GM12892 (cell line): ENCODE results near the gene TMEM80.
"Not testable (repeated sequence)": the region's sequence is repeated elsewhere in the genome, so short reads cannot be mapped to it uniquely, and the experiment has no call there.

ENCODE experiments used
- DNase-seq: peaks from one replicate; pipeline ENCODE4 v3.0.0; 2011; ENCODE audit not compliant: insufficient read length
- FAIRE-seq: peaks from 2 replicates; lab custom pipeline; 2011; peaks lifted over from hg19 to GRCh38; lab: Jason Lieb, UNC
- POLR2A ChIP-seq: IDR thresholded peaks from 2 replicates; pipeline ENCODE4 v1.6.1; 2011; ENCODE audit warnings: low read depth, low read length, control low read depth
- POLR2AphosphoS5 ChIP-seq: IDR thresholded peaks from 2 replicates; pipeline ENCODE4 v1.6.1; 2011; ENCODE audit warnings: low read depth, low read length, control low read depth
- TAF1 ChIP-seq: IDR thresholded peaks from 2 replicates; pipeline ENCODE4 v1.6.1; 2011; ENCODE audit warnings: low read depth, mild to moderate bottlenecking, control low read depth, low read length, borderline replicate concordance

Gene TMEM80

DNA sequence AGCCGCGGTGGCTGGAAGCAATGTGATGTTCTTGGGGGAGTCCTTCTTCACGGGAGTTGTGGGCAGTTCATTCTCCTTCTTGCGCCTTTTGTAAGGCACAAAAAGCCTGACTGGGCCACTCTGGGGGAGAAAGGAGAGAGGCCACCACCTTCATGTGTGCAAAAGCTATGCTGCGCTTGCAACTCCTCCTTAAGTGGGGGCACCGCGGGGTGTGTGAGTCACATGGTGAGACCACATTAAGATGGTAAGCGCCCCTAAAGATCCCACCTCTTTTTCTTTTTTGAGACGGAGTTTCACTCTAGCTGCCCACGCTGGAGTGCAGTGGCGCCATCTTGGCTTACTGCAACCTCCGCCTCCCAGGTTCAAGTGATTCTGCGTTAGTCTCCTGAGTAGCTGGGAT, 14.6 kb upstream of the TMEM80 start:
- DNase-seq = no peak
- FAIRE-seq = no peak

DNA sequence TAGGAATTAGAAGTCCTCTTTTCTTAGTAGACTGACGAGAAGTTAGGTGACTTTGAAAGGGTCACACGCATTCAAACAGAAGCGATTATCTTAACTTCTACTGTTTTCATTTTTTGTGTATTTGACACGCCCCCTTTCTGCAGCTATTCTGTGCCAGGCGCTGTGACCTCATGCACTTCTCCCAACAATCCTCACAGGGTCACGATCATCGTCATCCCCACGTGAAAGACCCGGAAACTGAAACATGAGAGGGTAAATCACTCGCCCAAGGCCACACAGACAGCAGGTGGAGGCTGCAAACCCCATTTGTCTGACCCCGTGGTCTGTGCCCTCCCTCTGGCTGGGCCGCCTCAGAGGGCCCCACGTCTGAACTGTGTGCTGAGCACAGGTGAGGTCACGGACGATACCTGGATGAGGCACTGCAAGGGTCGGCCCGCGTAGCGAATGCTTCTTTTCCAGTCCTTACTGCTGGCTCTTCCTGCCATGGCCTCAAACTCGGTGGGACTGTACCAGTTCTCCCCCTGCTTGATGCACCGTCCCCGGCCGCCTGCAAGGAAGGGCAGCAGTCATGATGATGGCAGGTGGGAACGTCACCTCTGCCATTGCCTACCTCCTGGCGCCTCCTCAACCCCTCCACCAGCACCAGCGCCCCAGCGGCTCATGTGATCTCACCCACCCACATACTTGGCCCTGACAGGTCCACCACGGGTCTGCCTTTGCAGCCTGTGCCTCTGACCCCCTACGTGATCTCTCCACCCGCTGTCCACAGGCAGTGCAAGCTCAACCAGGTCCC, 9.0 kb upstream of the TMEM80 start:
- TF ChIP-seq POLR2AphosphoS5 = no peak
- no peak for TF ChIP-seq POLR2A
- no peak for TF ChIP-seq TAF1
- DNase-seq (no peak), FAIRE-seq (no peak)

More for the DNA sequence above, 14.6 kb upstream of the TMEM80 start:
- TF ChIP-seq POLR2A (no peak), POLR2AphosphoS5 (no peak), TAF1 (no peak)

DNA sequence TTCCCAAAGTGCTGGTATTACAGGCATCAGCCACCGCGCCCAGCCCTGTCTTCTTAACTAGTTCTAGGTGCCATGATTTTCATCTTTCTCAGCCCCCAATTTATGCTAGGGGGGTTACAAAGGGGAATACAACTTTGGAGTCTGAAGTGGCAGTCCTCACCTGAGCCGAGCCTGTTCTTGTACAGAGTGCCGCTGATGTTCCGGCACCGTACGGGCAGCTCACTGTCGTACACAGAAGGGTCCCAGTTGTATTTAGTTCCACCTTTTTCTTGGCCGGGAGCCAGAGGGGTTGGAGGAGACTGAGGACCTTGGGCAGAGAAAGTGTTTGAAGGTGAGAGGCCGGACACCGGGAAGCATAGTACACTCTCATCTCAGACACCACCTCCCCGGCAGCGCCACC, 7.9 kb upstream of the TMEM80 start:
- TF ChIP-seq POLR2AphosphoS5 (no peak), POLR2A (no peak), TAF1 (no peak)
- DNase-seq (no peak), FAIRE-seq (no peak)

DNA sequence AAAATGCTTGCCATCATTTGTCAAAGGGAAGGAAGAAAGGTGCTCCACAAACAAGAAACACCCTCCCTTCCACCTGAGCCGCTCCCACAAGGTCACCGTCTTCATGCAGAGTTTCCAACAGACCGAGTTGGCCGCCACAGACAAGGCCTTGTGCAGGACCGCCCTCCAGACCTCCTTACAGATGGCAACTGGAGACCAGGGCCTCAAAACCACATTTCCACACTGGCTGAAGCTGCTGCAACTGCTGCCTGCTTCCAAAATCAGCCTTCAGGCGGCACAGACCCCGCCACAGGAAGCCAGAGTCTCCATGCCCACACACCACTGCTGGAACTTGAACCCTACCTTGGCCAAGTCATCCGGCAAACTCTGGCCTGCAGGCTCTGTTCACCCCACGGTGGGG, 6.9 kb upstream of the TMEM80 start:
- TF ChIP-seq POLR2AphosphoS5 = no peak
- no peak for TF ChIP-seq TAF1
- no peak for TF ChIP-seq POLR2A
- DNase-seq (no peak), FAIRE-seq (no peak)

DNA sequence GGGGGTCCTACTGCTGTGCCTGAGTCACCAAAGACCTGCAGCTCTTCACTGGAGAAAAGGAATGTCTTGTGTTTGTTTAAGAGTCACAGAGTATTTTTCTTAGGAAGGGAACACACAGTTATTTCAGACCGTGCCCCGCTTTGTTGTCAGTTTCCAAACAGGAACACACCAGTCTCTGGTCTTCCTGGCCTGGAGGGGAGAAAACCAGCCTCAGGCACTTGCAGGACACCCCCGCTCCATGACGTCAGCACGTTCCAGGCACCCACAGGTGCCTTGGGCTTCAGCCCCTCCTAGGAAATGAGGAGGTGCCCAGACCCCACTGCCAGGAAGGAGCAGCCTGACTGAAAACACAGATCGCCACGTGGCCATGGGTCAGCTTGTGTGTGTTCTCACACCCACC, 6.0 kb upstream of the TMEM80 start:
- TF ChIP-seq POLR2A (no peak), TAF1 (no peak), POLR2AphosphoS5 (no peak)
- DNase-seq (no peak), FAIRE-seq (no peak)

DNA sequence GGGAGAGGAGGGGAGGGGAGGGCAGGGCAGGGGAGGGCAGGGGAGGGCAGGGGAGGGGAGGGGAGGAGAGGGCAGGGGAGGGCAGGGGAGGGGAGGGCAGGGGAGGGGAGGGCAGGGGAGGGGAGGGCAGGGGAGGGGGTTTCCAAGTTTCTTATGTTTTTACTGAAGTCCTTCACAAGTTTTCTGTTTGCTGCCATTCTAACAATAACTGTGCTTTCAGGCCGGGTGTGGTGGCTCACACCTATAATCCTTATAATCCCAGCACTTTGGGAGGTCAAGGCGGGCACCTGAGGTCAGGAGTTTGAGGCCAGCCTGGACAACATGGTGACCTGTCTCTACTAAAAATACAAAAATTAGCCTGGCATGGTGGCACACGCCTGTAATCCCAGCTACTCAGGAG, 5.4 kb upstream of the TMEM80 start:
- DNase-seq, FAIRE-seq: not testable (repeated sequence)

DNA sequence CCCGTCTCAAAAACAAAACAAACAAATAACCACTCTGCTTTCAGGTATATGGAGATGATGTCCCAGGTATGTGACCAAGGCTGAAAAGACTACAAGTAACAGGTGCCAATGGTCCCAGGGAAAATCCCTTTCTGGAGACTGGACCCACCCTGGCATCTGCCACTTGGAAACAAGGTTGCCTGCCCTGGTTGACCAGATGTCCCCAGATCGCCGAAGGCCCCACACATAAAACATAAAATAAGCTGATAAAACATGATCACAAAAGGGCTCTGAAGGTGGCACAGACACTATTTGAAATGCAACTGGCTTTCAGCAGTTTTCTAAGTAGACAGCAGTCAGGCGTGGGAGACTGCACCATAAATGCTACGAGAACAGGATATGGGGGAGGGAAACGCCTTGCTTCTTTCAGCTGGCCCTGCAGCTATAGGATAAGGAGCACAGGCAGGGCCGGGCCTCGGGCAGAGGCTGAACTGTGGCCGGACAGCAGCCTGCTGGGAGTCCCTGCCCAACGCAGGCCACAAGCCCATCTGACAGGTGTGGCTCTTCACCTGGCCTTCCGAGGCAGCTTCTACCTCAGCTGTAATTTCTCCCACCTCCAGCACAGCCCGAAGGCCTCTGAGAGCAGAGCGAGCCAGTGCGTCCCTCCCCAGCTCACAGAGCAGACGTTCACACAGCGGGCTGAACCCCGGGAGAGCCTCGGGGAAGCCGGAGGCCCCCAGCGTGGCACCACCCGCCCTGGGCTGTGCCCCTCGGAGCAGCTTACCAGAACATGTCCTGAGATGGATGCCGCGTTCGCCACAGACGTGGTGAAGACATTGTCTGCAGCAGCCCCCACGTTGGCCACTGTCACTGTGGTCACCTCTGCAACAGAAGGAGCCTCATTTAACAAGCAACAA, 4.6 kb upstream of the TMEM80 start:
- no peak for TF ChIP-seq POLR2A
- no peak for TF ChIP-seq TAF1
- TF ChIP-seq POLR2AphosphoS5 = no peak
- DNase-seq (no peak), FAIRE-seq (no peak)

DNA sequence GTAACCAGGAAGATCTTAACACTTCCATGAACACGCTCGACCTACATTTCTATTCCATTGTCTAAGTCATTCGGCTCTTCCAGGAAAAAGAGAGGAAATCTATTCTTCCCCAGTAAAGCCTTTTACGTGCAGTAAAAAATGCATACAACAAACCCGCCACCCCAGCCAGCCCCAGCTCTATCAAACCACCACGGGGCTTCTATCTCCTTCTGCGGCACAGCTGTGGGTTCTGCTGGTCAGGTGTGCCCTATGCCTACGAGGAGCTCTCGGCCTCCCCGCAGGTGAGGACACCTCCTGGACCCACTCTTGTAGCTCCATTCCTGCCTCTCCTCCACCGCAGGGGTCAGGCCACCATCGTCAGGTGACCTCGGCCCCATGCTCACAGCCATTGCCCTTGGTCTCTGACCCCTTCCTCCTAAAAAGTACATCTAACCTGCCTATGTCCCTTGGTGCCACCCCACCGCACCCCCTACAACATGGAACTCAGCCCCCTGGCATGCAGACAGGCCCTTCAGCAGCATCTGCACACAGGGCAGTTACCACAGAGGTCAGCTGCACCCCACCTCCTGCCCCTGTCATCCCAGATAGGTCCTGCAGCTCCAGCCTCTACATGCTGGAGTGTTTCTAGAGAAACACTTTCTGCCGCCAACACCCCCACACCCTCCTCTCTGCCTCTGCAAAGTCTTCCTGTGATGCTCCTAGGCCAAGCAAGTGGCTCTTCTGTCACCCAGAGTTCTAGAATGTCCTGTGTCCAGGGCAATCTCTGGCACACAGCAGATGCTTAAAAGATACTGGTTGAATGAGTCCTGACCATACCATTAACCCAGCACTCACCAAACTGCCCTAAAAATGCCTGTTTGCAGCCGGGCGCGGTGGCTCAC, 3.7 kb upstream of the TMEM80 start:
- no peak for FAIRE-seq
- DNase-seq = no peak
- TF ChIP-seq POLR2AphosphoS5 = no peak
- no peak for TF ChIP-seq TAF1
- TF ChIP-seq POLR2A = no peak

DNA sequence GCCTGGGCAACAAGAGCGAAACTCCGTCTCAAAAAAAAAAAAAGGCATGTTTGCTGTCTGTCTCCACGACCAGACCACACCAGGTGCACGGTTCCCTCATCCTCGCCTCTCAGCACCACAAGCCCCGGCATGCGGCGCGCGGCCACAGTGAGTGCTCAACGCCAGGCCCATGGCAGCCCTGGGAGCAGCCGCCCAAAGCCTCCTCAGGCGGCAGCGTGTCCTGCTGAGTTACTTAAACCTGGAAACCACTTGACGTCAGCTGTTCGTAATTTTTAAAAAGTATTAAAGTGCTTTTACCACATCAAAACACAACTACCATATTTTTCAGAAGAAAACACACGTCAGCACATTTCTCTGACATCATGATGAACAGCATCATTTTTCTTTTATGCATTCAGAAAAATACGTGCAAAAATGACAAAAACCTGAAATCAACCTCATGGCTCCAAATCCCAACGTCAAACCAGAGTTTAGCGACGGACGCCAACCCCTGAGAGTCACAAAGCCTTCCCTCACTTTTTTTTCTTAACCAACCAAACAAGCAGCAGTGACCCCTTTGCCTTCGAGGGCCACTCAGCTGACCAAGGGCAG, 2.7 kb upstream of the TMEM80 start:
- no peak for TF ChIP-seq TAF1
- FAIRE-seq = peak; percentile 60
- DNase-seq = no peak

DNA sequence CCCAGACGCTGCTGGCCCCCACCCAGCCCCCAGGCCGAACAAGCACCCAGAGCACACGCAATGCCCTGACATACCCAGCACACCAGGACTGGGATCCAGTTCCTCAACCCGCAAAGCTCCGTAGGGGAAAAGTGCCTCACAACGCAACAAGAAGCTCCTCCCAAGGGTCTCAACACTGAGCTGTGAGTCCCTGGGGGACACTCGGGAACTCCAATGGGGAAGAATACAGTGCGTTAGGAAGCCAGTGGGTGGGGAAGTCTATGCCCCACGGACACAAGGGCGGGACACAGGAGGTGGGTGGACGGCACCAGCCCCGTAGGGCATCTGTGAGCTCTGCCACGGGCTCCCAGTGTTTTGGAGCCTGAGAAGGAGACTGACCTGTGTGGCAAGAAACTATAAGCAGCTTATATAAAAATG, 2.2 kb upstream of the TMEM80 start:
- DNase-seq = no peak
- TF ChIP-seq POLR2AphosphoS5 (no peak), POLR2A (no peak), TAF1 (no peak)
- peak; percentile 14 for FAIRE-seq

DNA sequence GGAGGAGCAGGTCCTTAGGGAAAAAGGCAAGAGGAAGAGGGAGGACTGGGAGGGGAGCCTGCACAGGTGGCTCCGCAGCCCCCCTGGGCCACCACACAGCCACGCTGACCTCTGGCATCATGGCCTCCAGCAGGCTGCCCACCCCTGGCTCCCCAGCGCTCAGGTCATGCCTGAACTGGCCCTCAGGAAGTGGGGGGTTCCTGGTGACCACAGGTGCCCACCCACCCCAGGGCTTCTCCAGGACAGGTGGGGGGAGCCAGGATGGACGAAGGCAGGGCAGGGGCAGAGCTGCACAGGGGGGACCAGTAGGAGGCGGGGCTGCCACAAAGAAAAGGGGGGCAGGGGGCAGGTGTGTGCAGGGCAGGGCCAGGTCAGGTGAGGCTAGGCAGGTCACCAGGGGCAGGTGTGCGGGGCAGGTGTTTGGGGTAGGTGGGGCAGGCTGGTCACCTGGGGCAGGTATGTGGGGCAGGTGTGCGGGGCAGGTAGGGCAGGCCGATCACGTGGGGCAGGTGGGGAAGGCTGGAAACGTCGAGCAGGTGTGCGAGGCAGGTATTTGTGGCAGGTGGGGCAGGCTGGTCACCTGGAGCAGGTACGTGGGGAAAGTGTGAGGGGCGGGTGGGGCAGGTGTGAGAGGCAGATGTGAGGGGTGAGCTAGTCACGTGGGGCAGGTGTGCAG, 1.6 kb upstream of the TMEM80 start:
- TF ChIP-seq TAF1 (no peak), POLR2AphosphoS5 (no peak), POLR2A (no peak)
- DNase-seq = no peak
- FAIRE-seq = peak; percentile 51
